GM18508 (cell line): ENCODE data around the gene RGPD3.

Source experiments
- ATAC-seq: cut with Tn5 transposase; IDR thresholded peaks from one replicate; pipeline ENCODE4 v1.9.1; 2021; ENCODE audit warnings: moderate number of reproducible peaks; ENCODE audit not compliant: insufficient read depth, unreplicated experiment

The RGPD3 gene

DNA sequence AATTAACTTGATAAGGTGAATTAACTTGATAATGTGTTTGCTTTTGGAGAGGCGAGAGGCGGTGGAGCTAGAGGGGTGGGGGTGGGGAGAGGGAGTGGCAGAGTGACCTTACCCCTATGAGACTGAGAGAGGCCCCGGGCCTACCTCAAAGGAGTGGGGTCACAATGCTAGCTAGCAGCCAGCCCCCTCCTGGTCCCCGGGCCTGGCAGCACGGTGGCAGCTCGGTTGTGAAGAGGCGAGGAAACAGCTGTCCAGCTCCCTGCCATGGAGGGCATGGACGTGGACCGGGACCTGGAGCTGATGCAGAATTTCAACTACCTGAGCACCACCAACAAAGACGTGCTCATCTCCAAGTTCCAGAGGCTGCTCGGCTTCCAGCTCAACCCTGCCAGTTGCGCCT is 123.9 kb downstream of the RGPD3 start:
- no peak for ATAC-seq

DNA sequence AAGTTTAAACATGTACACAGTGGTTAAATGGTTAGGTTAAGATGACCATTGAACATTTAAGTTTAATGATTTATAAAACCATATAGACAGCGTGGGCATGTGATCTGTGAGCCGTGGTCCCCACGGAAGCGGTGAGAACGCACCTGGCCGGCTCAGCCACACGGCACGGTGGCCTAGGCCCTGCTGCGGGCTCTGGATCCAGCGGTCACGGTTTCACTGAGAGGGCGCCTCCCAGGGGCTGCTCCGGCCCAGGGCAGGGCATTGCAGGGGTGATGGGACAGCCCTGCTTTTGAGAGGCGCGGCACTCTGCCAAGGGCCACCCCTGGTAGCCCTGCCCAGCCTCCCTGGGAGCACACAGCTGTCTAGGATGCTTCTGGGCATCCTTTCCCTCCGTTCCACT is 124.9 kb downstream of the RGPD3 start:
- ATAC-seq, result no peak

DNA sequence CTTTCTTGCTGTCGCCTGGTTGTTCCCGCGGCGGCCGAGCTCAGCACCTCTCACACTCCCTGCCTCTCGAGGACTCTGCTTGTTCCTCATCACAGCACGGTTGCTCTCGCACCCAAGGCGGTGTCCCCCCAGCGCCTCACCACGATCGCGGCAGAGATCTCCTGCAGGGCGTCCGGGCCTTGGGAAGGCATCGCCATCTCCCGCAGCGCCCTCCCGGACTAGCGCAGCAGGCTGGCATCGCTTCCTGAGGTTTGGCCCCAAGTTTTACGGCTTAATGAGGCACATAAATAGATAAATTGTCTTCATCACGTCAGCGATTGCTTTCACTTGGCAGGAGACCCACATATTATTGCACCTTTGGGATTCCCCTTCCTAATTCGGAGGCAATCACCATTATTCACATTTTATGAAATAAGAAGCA is 125.4 kb downstream of the RGPD3 start:
- ATAC-seq, result no peak

DNA sequence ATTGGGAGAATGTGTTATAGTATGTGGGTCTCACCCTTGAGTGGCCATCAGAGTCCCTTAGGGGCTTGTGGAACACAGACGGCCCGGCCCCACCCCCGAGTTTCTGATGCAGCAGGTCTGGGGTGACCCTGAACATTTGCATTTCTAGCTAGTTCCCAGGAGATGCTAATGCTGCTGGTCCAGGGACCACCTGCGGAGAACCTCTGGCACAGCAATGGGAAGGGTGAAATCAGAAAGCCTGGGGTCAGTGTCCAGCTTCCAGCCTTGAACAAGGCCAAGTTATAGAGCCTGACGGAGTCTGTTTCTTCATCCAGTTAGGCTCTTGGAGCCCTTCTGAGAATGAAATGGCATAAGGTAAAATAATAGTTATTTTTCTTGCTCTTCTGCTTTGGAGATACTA is 126.5 kb downstream of the RGPD3 start:
- ATAC-seq, result no peak
